CD4-positive, alpha-beta T cell treated with Interleukin-1 beta for 1 hour (primary cell): Measurements from ENCODE around the gene PYGL.
"Not testable (repeated sequence)": the region's sequence is repeated elsewhere in the genome, so short reads cannot be mapped to it uniquely, and the experiment has no call there.

ENCODE experiments used
- DNase-seq, 2 donors: peaks; one replicate each; pipeline ENCODE4 v3.0.0-alpha.2; 2020 to 2022

Gene PYGL

DNA sequence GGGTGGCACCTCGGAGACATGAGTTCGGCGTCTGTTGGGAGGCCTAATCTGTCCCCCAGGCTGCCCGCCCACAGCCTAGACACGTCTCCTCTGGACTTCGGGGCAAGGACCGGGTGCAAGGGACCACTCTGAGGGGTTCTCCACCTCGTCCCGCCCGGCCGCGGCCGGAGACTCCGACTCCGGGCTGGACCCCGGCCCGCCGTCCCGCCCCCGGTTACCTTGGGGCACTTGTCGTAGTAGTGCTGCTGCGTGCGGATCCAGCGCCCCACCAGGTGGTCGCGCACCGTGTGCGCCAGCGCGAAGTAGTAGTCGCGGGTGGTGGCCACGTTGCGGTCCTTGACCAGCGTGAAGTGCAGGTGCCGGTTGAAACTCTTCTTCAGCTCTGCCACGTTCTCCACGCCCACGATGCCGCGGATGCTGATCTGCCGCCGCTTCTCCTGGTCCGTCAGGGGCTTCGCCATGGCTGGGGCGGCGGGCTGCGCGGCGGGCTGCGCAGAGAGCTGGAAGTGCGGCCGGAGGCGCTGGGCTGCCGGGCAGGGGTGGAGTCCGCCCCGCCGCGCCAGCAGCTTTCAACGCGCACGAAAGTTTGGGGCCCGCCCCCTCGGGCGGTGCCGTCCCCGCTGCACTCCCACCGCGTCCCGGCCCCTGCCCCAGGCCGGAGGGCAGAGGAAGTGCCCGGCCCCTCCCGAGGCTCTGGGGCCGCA is at the start of gene PYGL:
TSS of gene PYGL (minus strand) at position 541 of the 704 bp plus-strand sequence. CDS start at position 461, 80 bp downstream.
- peak; percentile 9 to 39 for DNase-seq

DNA sequence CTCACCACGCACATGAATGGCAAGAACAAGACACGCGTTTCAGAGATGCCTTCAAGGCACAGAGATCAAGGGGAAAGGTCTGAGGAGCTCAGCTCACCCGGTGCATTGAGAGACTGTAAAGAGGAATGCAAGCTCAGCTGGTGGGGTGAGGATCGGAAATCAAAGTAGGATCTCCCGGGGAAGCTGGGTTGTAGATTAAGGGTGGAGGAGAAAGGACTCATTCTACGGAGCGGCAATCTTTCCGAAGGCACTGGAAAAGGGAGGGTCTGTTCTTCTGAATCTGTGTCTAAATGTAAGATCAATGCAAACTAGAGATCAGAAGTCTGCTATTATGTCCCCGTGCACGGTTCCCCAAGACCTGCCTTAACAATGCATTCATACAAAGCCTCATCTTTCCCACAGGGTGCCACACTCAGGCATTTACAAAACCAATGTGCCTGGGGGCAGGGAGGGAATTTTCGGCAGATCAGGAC is 41.6 kb upstream of the PYGL start:
- no peak for DNase-seq

DNA sequence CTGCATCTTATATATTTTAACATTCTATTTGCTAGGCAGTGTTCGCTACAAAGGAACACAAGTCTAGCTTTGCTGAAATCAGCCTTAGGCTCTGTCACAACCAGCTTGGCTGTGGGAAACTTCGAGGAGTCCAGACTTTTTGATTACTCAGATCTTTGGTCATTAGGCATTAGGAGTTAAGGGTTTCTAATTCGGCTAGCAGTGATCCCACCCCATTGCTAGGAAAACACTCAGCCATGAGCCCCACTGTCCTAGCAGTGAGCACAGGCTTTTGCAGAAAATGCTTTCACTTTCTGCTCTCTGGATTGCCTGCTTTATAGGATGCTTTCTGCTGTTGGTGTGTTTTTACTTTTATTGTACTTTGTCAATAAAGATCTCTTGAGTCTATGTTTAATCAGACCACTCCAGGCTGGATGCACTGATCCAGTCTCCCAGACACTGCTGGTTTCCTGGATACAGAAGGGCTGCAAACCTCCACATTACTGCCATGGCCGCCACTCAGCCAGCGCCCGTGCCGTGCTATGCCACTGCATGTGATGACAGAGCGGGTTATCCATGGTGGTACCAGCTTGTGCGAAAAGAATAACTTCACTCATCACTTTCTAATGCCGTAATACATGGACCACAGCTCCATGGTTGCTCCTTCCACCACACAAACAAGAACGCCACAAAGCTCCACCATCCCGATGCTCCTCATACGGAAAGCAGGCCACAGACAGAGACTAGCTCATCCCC is 41.0 kb upstream of the PYGL start:
- DNase-seq = no peak

GRCh38 chr14:50984036-50984710 is 39.9 kb upstream of the PYGL start:
- DNase-seq = no peak

DNA sequence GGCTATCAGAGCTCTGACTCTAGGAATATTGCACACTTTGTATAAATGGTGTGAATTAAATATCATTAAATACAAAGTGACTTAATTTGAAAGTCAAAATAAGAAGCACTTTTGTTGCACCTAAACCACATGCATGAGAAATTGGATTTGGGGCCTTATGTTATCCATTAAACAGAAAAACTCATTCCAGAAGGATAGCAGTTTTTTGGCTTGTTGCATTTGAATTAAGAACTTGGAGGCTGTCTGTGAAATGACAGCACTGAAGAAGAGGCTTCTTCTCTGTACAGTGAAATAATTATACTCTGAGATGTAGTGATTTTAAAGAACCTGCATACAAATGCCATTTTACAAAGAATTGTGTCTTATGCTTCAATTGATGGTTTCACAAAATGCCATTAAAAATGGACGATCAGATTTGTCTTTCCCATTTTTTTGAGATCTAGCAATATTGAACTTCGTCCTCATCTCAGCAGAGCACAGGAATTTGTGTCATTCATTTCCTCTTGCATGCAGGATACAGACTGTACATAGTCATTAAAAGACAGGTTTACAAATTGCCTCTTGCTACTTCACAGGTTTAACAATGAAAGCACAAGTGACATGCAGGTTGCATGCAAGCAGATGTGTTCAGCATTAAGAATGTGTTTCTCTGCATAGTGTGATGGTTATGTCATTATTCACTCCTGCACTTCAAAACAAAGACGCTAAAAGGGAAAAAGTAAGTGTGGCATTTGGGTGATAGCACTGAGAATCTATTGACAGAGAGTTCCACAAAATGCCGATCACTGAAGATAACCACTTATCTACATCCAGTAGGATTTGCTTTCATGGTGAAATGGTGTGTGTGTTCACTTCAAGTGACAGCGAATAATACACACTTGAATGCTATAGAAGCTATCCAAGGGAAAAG is 35.9 kb upstream of the PYGL start:
- DNase-seq = no peak

DNA sequence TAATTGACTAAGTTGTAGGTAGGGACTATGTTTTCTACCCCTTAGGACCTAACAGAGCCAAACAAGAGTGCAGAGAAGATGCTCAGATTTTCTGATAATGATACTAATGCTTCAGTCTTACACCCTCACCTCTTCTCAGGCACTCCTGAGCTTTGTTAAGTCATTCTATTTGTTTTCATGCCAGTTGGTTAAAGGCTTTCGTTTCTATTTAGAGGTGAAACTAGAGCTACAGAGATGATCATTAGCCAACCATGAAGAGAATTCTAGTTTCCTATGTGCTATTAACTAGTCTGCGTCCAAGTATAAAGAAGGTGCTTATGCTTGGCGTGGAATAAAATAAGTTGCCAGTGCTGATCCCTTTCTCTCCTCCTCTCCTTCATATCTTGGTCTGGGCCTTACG is 34.6 kb upstream of the PYGL start:
- no peak for DNase-seq

DNA sequence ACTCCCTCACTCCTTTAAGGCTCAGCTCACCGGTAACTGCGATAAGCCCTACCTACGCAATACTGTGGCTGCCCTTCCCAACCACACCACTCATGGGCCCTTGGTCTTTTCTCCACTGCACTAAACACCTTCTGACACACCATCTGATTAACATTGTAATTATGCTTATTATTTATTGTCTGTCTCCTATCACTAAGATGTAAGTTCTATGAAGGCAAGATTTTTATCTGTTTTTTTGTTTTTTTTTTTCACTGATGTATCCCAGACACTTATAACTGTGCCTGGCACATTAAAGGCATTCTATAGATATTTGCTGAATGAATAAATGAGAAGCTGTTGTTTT is 34.2 kb upstream of the PYGL start:
- no peak for DNase-seq

- DNase-seq = no peak
Measured at GRCh38 chr14:50977863-50978528, 33.7 kb upstream of the PYGL start.

DNA sequence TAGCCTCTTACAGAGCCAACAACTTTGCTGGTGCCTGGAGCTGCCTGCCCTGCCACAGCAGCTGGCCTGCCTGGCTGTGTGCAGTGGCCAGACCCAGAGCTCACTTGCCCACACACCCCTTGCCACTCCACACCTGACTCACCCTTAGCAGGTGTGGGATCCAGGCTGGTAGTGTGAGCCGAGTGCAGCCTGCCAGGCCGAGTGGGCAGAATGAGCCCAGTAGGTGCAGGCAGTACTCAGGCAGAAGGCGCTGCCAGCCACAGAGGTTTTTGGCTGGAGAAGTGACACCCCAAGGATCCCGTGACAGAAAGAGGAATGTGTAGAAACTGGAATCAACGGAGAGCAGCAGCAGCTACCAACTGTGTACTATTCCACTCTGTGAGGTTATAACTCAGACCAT is 29.8 kb upstream of the PYGL start:
- no peak for DNase-seq

- DNase-seq = no peak
Measured at GRCh38 chr14:50972734-50973133, 28.5 kb upstream of the PYGL start.

DNA sequence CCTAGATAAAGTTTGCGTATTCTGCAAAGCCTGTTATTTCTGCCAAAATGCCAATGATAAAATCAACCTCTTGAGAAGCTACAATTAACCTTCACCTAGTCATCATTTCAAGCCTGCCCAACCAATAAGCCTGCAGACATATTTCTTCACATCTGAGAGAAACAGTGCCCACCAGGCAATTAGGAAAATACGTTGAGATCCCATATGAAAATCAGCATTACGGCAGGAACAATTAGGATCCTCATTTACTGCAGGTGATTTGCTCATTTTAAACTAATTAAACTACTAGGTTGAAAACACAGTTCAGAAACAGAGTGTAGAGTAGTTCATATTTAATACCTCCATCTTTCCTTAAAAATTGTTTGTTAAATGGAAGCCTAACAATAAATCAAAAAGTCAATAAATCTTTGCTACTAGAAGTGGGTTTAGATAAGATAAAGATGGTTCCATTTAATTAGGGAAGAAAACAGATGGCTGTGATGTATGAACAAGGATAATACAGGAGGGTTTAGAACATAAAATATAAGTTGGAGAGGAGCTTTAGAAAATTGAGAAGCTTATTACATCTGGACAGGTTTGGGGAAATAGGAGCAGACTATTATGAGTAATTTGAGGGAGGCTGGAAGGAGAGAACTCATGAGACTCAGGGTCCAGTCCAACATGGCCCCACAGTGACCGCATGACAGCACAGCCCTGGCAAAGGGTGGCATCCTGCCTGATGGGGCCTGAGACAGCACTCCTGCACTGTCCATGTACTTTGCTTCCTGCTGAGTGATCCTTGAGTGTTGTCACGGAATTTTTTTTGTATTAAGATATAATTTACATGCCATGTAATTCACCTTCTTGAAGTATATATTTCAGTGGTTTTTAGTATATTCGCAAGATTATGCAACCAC is 26.9 kb upstream of the PYGL start:
- no peak for DNase-seq

DNA sequence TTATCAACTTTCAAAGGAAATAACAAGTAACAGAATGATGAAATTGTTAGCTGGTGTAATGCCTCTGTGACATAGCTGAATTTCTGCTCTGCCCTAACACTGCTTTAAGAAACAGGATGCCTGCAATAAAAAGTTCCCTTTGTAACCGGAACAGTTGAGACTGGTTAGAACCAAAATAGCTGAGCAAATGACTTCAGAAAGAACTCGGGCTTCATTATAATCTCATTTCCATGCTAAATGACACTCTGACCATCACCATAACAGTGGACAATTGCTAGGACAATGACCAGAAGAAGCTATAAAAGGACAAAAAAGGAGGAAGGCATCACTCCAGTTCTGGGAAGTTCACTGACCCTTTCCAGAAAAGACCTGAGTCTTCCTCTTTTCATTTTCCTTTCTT is 23.5 kb upstream of the PYGL start:
- DNase-seq = no peak

DNA sequence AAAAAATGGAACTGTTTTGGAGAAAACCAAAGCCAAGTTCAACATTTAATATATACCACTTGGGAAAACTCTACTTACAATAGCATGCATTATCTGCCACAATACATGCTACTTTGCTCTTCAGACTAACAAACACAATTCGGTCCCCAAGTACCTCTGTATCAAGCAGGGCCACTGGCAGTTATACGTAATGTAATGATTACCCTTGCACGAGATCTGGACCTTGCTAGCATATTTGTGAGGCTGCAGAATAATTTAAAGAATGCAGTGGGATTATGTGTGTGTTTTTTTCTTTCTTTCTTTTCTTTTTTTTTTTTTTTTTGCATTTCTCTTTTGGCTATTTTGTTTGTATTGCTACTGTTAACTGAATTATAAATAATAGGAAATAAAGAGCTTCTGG is 22.8 kb upstream of the PYGL start:
- no peak for DNase-seq

DNA sequence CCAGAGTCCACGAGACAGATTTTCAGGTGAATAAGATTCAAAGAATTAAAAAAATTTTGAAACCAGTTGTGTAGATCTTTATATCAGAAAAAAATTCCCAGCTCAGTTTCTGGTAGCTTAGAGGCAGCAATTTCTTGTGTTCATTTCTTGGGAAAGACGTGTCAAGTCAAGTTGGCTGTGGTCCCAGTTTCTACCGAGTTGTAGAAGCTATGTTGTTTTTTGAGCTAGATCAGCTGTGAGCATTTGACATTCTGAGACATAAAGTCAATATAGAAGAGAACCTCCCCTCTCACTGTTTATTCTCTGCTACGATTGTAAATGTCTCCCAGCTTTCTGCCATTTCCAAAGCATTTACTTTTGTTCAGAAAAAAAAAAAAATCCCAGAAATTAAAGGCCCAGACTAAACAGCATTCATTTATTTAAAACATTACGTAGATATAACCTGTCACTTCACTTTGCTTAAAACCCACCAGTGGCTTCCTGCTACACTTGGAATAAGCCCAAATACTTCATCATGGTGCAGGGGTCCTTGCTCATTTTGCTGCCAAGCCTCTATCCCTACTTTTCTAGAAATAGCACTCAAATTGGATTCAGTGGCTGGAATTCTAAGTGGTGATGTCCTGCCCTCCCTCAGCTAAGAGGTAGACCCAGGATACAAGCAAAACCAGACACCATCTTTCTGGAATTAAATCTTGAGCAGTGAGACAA is 20.6 kb upstream of the PYGL start:
- DNase-seq = no peak

- no peak for DNase-seq
Measured at GRCh38 chr14:50963919-50964318, 19.6 kb upstream of the PYGL start.

DNA sequence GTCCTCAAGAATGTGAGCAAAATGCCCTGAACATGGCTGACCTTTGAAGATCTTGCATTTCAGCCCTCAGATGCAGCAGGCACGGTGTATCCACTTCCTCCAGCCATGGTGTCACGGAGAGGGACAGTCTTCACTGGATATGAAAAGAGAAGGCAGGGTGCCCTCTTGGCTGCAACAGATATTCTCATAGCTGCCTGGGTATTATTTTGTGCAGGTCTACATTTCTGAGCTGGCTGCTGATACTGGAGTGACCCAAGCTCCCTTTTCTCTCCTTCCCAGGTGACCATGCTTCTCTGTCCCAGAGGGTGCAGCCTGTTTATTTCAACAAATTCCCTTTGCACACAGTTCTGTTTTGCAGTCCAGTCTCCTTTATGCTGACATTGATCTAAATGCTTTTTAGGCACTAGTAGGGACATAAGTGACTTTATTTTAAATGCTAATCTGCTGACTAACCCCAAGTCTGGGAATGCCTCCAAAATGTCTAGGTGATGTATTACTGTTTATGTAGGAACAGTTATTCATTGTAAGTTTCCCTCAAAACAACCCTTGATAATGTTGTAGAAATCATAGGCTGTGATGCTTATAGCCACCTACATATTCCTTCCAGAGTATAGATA is 17.4 kb upstream of the PYGL start:
- DNase-seq = no peak

- DNase-seq = no peak
Measured at GRCh38 chr14:50957296-50957695, 13.0 kb upstream of the PYGL start.

- not testable (repeated sequence) for DNase-seq
Measured at GRCh38 chr14:50956421-50956820, 12.1 kb upstream of the PYGL start.

GRCh38 chr14:50955373-50956043 is 11.2 kb upstream of the PYGL start:
- peak in 1 of 2 donors; percentile 60 for DNase-seq
